GM19328 (cell line): Measurements from ENCODE around the gene C10orf53.

ENCODE experiments used
- ATAC-seq: cut with Tn5 transposase; IDR thresholded peaks from one replicate; pipeline ENCODE4 v1.9.1; 2021; ENCODE audit warnings: mild to moderate bottlenecking, moderate library complexity; ENCODE audit not compliant: unreplicated experiment

C10orf53 gene

GRCh38 chr10:49679480-49679893 lies at the start of gene C10orf53:
Gene C10orf53, plus strand, starts transcription at chr10:49679651. Its CDS starts 47 bp downstream, at chr10:49679698.
- ATAC-seq = no peak

- ATAC-seq = no peak
Measured at GRCh38 chr10:49631975-49632374, 47.5 kb upstream of the C10orf53 start.

- ATAC-seq = no peak
Measured at GRCh38 chr10:49632406-49633317, 46.8 kb upstream of the C10orf53 start.

- ATAC-seq = no peak
Measured at GRCh38 chr10:49633327-49634068, 46.0 kb upstream of the C10orf53 start.

- ATAC-seq = no peak
Measured at GRCh38 chr10:49634069-49634660, 45.3 kb upstream of the C10orf53 start.

- ATAC-seq = no peak
Measured at GRCh38 chr10:49642311-49642710, 37.1 kb upstream of the C10orf53 start.

- ATAC-seq = no peak
Measured at GRCh38 chr10:49643241-49644034, 36.0 kb upstream of the C10orf53 start.

- no peak for ATAC-seq
Measured at GRCh38 chr10:49644035-49644646, 35.3 kb upstream of the C10orf53 start.

GRCh38 chr10:49645417-49645816 lies 34.0 kb upstream of the C10orf53 start:
- no peak for ATAC-seq

GRCh38 chr10:49645871-49646870 lies 33.3 kb upstream of the C10orf53 start:
- ATAC-seq = no peak

GRCh38 chr10:49647554-49647953 lies 31.9 kb upstream of the C10orf53 start:
- ATAC-seq = no peak

- ATAC-seq = no peak
Measured at GRCh38 chr10:49647985-49648795, 31.3 kb upstream of the C10orf53 start.

- ATAC-seq = no peak
Measured at GRCh38 chr10:49649294-49649693, 30.2 kb upstream of the C10orf53 start.

- ATAC-seq = no peak
Measured at GRCh38 chr10:49649936-49650723, 29.3 kb upstream of the C10orf53 start.

- no peak for ATAC-seq
Measured at GRCh38 chr10:49650724-49651034, 28.8 kb upstream of the C10orf53 start.

GRCh38 chr10:49651039-49651835 lies 28.2 kb upstream of the C10orf53 start:
- no peak for ATAC-seq

GRCh38 chr10:49651917-49652316 lies 27.5 kb upstream of the C10orf53 start:
- ATAC-seq = no peak
